Measurements from ENCODE around the gene ISG15.
A peak's percentile ranks its signal among the peaks of the same experiment; 100 is the strongest.
"Not testable (repeated sequence)": the region's sequence is repeated elsewhere in the genome, so short reads cannot be mapped to it uniquely, and the experiment has no call there.

Gene ISG15

GRCh38 chr1:1026599-1027413 is 13.5 kb downstream of the ISG15 start:
- peak; percentile 29 for DNase-seq (ENCODE audit: low read depth, low spot score)

- DNase-seq (ENCODE audit: low read depth, low spot score), result no peak
Observed at GRCh38 chr1:1027791-1028190, 14.5 kb downstream of the ISG15 start.

- DNase-seq (ENCODE audit: low read depth, low spot score), result not testable (repeated sequence)
Observed at GRCh38 chr1:1030867-1031658, 17.8 kb downstream of the ISG15 start.

- no peak for DNase-seq (ENCODE audit: low read depth, low spot score)
Observed at GRCh38 chr1:1031659-1032235, 18.4 kb downstream of the ISG15 start.

GRCh38 chr1:1032424-1032823 is 19.1 kb downstream of the ISG15 start:
- no peak for DNase-seq (ENCODE audit: low read depth, low spot score)

- DNase-seq (ENCODE audit: low read depth, low spot score), result no peak
Observed at GRCh38 chr1:1033009-1033587, 19.8 kb downstream of the ISG15 start.

GRCh38 chr1:1033731-1034438 is 20.6 kb downstream of the ISG15 start:
- no peak for DNase-seq (ENCODE audit: low read depth, low spot score)

- DNase-seq (ENCODE audit: low read depth, low spot score), result no peak
Observed at GRCh38 chr1:1034439-1034781, 21.1 kb downstream of the ISG15 start.

GRCh38 chr1:1035291-1035943 is 22.1 kb downstream of the ISG15 start:
- no peak for DNase-seq (ENCODE audit: low read depth, low spot score)

- DNase-seq (ENCODE audit: low read depth, low spot score), result no peak
Observed at GRCh38 chr1:1037366-1038327, 24.4 kb downstream of the ISG15 start.

- DNase-seq (ENCODE audit: low read depth, low spot score), result no peak
Observed at GRCh38 chr1:1038694-1039093, 25.4 kb downstream of the ISG15 start.

- DNase-seq (ENCODE audit: low read depth, low spot score), result no peak
Observed at GRCh38 chr1:1039145-1039910, 26.0 kb downstream of the ISG15 start.

- DNase-seq (ENCODE audit: low read depth, low spot score), result no peak
Observed at GRCh38 chr1:1040004-1040991, 27.0 kb downstream of the ISG15 start.

GRCh38 chr1:1041092-1041523 is 27.8 kb downstream of the ISG15 start:
- DNase-seq (ENCODE audit: low read depth, low spot score), result no peak

- no peak for DNase-seq (ENCODE audit: low read depth, low spot score)
Observed at GRCh38 chr1:1041873-1042272, 28.6 kb downstream of the ISG15 start.

- DNase-seq (ENCODE audit: low read depth, low spot score), result no peak
Observed at GRCh38 chr1:1042835-1043234, 29.5 kb downstream of the ISG15 start.

GRCh38 chr1:1043411-1043810 is 30.1 kb downstream of the ISG15 start:
- no peak for DNase-seq (ENCODE audit: low read depth, low spot score)

- no peak for DNase-seq (ENCODE audit: low read depth, low spot score)
Observed at GRCh38 chr1:1043921-1044320, 30.6 kb downstream of the ISG15 start.
